ENCODE measurements around the gene WWTR1. TPM values are rescaled to one million over a fixed set of nuclear protein-coding genes. Genes with fewer than 3 reads are reported as not detected.

WWTR1 gene
- total RNA-seq, 1 experiment from 2014 or later, result 25.5 TPM

DNA sequence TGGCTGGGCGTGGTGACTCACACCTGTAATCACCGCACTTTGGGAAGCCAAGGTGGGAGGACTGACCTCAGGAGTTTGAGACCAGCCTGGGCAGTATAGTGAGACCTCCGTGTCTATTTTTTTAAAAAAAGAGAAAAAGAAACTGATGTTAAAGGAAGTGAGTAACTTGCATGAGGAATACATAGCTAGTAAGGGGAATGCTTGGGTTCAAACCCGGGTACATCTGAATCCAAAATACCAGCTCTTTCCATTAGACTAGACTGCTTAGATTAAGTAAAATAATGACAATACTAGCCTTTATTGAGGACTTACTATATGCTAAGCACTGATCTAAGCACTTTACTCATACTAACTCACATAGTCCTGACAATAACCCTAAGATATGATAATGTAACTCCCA lies 160.9 kb downstream of the WWTR1 start:
- ATAC-seq, result no peak
- POLR2A ChIA-PET, result no interaction called here
- Mint-ChIP-seq H3K27ac (no peak overlapping the region), H3K4me3 (no peak overlapping the region), H3K4me1 (peaks cover 11% of the 10 kb centered on the region), H3K27me3 (ENCODE audit: low read depth) (no peaks in the 10 kb centered on the region; the same call in 1 of the 2 replicates), H3K36me3 (no peaks in the 10 kb centered on the region), H3K9me3 (no peaks in the 10 kb centered on the region)
- no peak for DNase-seq (ENCODE audit: low spot score)
- CTCF ChIA-PET, result interaction anchor here (1.5 kb wide), 1 partner anchor 33 kb away, joined by 4 read pairs; no protein-coding TSS in a partner anchor
- TF ChIP-seq, protein P1, sequence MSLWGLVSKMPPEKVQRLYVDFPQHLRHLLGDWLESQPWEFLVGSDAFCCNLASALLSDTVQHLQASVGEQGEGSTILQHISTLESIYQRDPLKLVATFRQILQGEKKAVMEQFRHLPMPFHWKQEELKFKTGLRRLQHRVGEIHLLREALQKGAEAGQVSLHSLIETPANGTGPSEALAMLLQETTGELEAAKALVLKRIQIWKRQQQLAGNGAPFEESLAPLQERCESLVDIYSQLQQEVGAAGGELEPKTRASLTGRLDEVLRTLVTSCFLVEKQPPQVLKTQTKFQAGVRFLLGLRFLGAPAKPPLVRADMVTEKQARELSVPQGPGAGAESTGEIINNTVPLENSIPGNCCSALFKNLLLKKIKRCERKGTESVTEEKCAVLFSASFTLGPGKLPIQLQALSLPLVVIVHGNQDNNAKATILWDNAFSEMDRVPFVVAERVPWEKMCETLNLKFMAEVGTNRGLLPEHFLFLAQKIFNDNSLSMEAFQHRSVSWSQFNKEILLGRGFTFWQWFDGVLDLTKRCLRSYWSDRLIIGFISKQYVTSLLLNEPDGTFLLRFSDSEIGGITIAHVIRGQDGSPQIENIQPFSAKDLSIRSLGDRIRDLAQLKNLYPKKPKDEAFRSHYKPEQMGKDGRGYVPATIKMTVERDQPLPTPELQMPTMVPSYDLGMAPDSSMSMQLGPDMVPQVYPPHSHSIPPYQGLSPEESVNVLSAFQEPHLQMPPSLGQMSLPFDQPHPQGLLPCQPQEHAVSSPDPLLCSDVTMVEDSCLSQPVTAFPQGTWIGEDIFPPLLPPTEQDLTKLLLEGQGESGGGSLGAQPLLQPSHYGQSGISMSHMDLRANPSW (CRISPR knock-in tag; conservative IDR thresholded peaks at IDR 0.05; ENCODE audit: low read depth), result no peak
- no peak for TF ChIP-seq SMAD3 (CRISPR knock-in tag; IDR thresholded peaks at IDR 0.05; ENCODE audit: borderline replicate concordance)
- TF ChIP-seq EMX1 (CRISPR knock-in tag; IDR thresholded peaks at IDR 0.05), result no peak
- no peak for TF ChIP-seq ESRRA (CRISPR knock-in tag; IDR thresholded peaks at IDR 0.05; ENCODE audit: borderline replicate concordance)
- TF ChIP-seq ZNF232 (CRISPR knock-in tag; IDR thresholded peaks at IDR 0.05), result no peak

DNA sequence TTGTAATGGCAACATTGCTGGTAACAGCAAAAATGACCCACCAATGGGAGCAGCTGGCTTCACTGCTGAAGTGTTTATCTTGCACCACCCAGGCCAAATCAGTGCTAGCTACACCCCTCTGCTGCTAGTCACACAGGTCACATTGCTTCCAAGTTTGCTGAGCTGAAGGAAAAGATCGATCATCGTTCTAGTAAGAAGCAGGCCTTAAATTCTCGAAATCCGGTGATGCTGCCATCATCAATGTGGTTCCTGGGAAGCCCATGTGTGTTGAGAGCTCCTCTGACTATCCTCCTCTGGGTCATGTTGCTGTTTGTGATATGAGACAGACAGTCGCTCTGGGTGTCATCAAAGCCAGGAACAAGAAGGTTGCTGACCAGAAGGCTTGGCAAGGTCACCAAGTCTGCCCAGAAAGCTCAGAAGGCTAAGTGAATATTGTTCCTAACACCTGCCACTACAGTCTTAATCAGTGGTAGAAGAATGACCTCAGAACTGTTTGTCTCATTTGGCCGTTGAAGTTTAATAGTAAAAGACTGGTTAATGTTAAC lies 162.2 kb downstream of the WWTR1 start:
- H3K4me3 Mint-ChIP-seq, result no peak overlapping the region
- no peak overlapping the region for H3K27ac Mint-ChIP-seq
- H3K9me3 Mint-ChIP-seq, result peaks cover 3% of the 10 kb centered on the region; the same call in 1 of the 2 replicates
- TF ChIP-seq USF2 (CRISPR knock-in tag; IDR thresholded peaks at IDR 0.05) (no peak), JAZF1 (CRISPR knock-in tag; IDR thresholded peaks at IDR 0.05) (no peak), ZNF423 (CRISPR knock-in tag; IDR thresholded peaks at IDR 0.05) (no peak), RELA (CRISPR knock-in tag; IDR thresholded peaks at IDR 0.05; ENCODE audit: borderline replicate concordance) (no peak), GTF2I (CRISPR knock-in tag; conservative IDR thresholded peaks at IDR 0.05) (no peak), KAT7 (CRISPR knock-in tag; IDR thresholded peaks at IDR 0.05; ENCODE audit: borderline replicate concordance) (no peak), TCF7 (CRISPR knock-in tag; IDR thresholded peaks at IDR 0.05; ENCODE audit: low read depth) (no peak), ZBTB21 (CRISPR knock-in tag; IDR thresholded peaks at IDR 0.05; ENCODE audit: borderline replicate concordance) (no peak), AFF4 (CRISPR knock-in tag; IDR thresholded peaks at IDR 0.05; ENCODE audit: borderline replicate concordance) (no peak)
- H3K27me3 Mint-ChIP-seq (ENCODE audit: low read depth), result no peaks in the 10 kb centered on the region; the same call in 1 of the 2 replicates
- ChIA-PET CTCF (interaction anchor here (0.9 to 2.4 kb wide), 5 partner anchors 14 to 276 kb away, joined by 3 to 13 read pairs (median 4); no protein-coding TSS in a partner anchor), POLR2A (no interaction called here)
- DNase-seq (ENCODE audit: low spot score), result no peak
- H3K4me1 Mint-ChIP-seq, result peaks cover 7% of the 10 kb centered on the region; the same call in 1 of the 2 replicates
- no peak for ATAC-seq
- no peaks in the 10 kb centered on the region for H3K36me3 Mint-ChIP-seq

All from WTC11 (cell line).